HG02870 (cell line): Measurements from ENCODE around the gene AFF1.

Experiments
- ATAC-seq: cut with Tn5 transposase; IDR thresholded peaks from one replicate; pipeline ENCODE4 v1.9.1; 2021; ENCODE audit warnings: mild to moderate bottlenecking, moderate library complexity; ENCODE audit not compliant: unreplicated experiment

Gene AFF1

GRCh38 chr4:87108142-87108546, 173.3 kb downstream of the AFF1 start:
- ATAC-seq: no peak

DNA sequence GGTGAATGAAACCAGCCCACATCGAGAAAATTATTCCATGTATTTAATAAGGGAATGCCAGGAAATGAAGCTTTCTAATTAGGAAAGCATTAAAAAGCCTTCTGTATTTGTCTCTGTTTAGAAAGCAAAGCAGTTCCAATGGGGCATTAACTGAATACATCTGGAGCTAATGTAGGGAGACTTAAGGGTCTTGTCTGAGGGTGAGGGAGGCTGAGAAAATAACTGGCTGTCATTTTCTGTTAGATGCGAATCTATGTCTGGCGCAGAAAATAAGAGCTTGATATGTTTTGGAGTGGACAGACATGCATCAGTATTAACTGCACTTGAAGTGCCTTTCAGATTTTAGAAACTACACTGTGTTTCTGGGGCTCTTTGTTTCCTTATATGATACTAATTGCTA, 174.3 kb downstream of the AFF1 start:
- ATAC-seq: no peak

GRCh38 chr4:87109945-87110344, 175.1 kb downstream of the AFF1 start:
- ATAC-seq: no peak

GRCh38 chr4:87112063-87112462, 177.3 kb downstream of the AFF1 start:
- ATAC-seq: no peak

- no peak for ATAC-seq
Observed at GRCh38 chr4:87114245-87115062, 179.6 kb downstream of the AFF1 start.

- no peak for ATAC-seq
Observed at GRCh38 chr4:87116231-87116630, 181.4 kb downstream of the AFF1 start.

DNA sequence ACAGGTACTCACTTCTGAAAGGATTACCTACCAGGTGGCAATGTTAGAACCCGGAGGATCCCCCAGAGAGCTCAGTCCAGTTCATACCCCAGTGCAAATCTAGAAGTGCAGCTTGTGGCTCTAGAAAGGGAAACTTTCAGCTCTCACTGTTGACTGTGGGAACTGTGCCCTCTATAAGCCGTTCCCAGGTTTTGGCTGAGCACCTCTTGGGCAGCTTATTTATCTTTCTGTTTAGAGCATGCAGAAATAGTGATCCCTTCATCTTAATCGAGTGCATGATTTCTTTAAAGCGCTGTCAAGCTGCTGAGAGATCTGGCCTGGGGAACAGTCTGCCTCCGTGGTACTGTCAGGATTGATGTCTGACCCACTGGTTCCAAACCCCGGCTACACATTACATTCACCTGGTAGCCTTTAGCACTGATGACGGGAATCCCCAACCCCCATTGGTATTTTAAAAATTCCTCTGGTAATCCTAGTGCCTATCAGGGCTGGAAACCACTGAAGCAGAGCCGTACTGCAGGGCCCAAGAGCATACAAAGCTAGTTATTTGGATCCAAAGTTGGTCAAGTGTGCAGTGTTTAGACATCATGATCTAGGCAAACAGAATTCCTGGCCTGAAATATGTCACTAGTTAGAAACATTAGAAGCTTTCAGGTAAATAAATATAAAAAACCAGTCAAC, 182.4 kb downstream of the AFF1 start:
- ATAC-seq: no peak

GRCh38 chr4:87117732-87118075, 182.9 kb downstream of the AFF1 start:
- ATAC-seq: no peak

DNA sequence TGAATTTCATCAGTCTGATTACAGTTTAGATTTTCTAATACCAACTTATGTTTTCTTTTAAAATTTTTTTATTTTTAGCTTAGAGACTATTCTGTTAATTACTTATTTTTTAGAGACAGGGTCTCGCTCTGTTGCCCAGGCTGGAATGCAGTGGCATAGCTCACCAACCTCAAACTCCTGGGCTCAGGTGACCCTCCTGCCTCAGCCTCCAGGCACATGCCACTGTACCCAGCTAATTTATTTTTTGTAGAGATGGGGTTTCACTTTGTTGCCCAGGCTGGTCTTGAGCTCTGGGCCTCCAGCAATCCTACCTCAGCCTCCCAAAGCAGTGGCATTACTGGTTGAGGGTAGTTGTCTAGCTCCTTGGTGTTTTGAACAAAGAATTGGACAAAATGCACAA, 183.6 kb downstream of the AFF1 start:
- ATAC-seq: no peak

- ATAC-seq: no peak
Observed at GRCh38 chr4:87118826-87119225, 184.0 kb downstream of the AFF1 start.

- peak; percentile 58 for ATAC-seq
Observed at GRCh38 chr4:87120010-87120409, 185.2 kb downstream of the AFF1 start.

DNA sequence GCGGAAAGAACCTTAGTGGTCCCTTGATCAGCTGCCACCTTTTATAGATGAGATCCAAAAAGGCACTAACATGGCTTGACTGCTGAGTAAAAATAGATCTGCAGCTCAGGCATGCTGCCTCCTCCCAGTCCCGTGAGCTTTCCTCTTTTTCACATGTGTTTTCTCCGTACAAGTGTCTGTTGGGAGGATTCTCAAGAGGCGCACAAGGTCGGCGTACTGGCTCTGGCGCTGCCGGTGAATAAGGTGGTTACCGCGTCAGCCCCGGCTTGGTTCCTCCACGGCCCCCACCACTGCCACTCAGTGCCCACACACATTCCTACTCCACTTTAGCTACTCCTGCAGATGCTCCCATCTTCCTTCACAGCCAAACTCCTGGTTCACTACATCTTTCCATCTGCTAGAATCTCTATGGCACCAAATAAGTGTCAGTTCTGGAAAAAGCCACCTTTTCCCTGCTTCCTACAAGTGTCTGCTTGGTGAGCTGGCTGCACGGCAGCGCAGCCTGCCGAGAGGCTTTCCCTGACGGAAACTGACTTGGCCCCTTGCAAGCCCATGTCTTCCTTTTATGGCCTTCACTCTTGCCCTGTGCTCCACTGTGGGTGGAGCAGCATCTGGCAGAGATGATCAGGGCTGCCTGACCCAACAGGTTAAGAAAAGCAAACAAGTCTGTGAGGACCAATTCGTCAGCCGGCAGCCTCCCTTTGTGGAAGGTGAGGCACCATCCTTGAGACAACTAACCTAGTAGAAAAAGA, 185.8 kb downstream of the AFF1 start:
- no peak for ATAC-seq

- ATAC-seq: no peak
Observed at GRCh38 chr4:87121341-87122065, 186.7 kb downstream of the AFF1 start.

- ATAC-seq: no peak
Observed at GRCh38 chr4:87122252-87122651, 187.4 kb downstream of the AFF1 start.

- ATAC-seq: no peak
Observed at GRCh38 chr4:87126056-87126455, 191.2 kb downstream of the AFF1 start.

DNA sequence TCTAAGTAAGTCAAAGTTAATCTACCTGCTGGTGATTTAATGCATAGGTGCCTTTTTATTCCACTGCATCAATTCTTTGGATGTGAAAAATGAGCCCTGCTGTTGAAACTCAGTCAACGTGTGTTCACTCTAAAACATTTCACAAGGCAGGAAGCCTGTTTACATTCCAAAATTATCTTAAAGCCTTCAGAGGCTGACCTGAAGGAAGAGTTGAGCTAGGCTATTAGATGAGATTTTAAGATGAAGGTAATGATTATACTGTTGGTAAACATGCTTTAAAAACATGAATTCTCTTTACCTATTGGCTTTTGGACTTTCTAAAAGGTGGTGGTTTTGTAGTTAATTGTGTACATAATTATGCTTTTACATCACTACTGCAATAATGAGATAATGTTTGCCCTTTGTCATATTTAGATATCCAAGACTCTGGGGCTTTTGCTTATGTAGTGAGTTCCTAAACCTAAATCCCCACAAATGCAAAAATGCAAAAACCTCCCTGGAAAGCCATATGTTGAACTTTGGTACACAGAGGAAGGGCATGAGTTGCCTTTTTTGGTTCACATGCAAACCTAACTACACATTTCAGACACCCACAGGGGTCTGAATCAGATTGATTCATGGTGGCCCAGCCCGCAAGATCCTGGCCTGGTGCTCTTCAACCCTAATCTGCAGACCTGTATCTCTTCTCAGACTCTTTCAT, 193.3 kb downstream of the AFF1 start:
- no peak for ATAC-seq

DNA sequence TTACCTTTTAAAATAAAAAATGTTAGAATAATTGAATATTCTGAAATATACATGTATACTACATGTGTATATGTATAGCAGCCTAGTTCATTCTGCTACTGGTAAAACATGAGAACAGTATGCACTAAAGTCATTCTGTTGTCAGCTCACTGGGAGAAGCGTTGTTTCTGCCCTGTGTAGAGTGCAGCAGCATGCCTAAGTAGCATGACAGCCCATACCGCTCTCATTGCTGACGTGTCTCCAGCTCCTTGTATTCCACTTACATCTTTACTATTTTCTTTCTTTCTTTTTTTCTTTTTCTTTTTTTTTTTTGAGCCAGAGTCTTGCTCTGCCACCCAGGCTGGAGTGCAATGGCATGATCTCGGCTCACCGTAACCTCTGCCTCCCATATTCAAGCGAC, 194.9 kb downstream of the AFF1 start:
- no peak for ATAC-seq

DNA sequence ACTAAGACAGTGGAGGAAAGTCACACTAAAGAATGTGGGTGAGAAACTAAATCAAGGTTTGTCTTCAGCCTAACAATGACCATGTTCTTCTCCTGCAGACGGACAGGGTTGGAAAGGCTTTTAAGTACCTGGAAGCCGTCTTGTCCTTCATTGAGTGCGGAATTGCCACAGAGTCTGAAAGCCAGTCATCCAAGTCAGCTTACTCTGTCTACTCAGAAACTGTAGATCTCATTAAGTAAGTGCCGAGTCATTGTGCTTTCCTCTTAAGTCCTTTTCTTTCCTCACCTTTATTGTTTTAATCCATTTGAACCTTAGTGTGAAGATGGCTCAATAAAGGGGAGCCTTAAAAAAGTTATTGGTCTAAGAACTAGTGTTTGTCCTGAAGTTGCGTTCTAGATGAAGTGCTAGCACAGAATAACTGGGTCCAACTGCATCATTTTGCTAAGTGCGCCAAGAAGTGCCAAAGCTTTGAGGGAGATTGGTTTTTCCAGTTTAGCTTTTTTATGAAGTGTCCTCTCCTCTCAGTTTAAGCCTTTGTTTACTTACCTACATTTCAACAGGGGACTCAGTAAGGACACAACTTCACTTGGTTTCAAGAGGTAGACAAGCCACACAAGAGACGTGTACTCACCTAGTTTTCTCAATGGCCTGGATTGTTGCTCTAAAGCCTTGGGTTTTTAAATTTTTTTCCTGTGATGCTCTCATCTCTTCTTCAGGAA, 196.3 kb downstream of the AFF1 start:
- no peak for ATAC-seq

DNA sequence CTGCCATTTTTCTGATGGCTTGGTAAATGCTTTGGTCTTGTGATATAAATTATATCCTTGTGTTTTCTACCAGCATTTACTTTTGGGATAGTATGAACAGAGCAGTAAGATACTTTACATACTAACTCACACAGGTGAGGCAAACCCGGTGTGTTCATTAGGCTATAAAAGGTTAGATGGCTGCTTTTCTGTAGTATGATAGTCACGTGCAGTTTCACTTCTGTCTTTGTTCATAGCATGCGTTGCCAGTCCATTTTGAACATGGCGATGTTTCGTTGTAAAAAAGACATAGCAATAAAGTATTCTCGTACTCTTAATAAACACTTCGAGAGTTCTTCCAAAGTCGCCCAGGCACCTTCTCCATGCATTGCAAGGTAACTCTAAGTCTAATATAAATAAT, 197.2 kb downstream of the AFF1 start:
- no peak for ATAC-seq

DNA sequence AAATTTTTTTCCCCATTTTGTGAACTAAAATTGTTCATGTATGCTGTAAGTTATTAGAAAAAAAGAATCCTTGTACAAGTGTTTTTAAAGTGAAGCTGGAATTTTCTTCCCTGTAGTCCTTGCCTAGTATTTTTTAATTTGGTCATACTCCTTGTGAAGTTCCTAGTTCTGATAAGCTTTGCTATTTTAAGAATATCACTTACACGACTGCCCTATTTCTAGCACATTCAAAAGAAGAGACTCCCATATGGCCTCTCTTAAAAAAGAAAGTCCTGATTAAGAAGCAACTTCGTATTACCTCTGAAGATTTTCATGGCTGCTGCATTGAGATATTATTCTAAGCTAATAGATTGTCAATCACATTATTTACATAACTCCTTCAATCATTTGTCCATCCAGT, 198.4 kb downstream of the AFF1 start:
- ATAC-seq: no peak
